IMR-90 (cell line): ENCODE data around the gene PRRC2B. TPM values are rescaled to one million over a fixed set of nuclear protein-coding genes. Genes with fewer than 3 reads are reported as not detected.

Source experiments
- ATAC-seq: fragments of 200-7000 bp; cut with Tn5 transposase; 2 replicates; pipeline ENCODE4 v1.9.1; 2020; ENCODE audit warnings: low read depth, mild to moderate bottlenecking, moderate library complexity
- BruUV-seq: library from RNA; stranded (reverse); fragments of 400-500 nt; replicated peaks from 2 replicates; lab custom pipeline; 2021; lab: Mats Ljungman, UMichigan
- CTCF ChIA-PET: fragments of 300-600 bp; formaldehyde crosslinking; extraction: SDS; loops from one replicate; lab custom pipeline; 2021; ENCODE audit warnings: antibody characterized with exemption; lab: Yijun Ruan, JAX
- POLR2A ChIA-PET: fragments of 300-600 bp; sonication (Branson Sonifier 250); formaldehyde crosslinking; loops from one replicate; lab custom pipeline; 2022; ENCODE audit warnings: antibody characterized with exemption; ENCODE audit not compliant: unreplicated experiment; lab: Charles Lee
- DNase-seq: peaks from one replicate; pipeline ENCODE4 v3.0.0; 2013
- H2AFZ ChIP-seq: replicated peaks from 2 replicates; pipeline ENCODE3; 2013; ENCODE audit warnings: low read length, mild to moderate bottlenecking; ENCODE audit not compliant: poor library complexity
- H2AK5ac ChIP-seq: 2 replicates; pipeline ENCODE4 v1.6.1; 2013; ENCODE audit warnings: low read depth, low read length, inconsistent platforms
- H2AK9ac ChIP-seq: replicated peaks from 2 replicates; pipeline ENCODE3; 2013; ENCODE audit warnings: mild to moderate bottlenecking, low read depth, low read length, moderate library complexity; ENCODE audit not compliant: poor library complexity
- H2BK120ac ChIP-seq: 2 replicates; pipeline ENCODE4 v1.6.1; 2013; ENCODE audit warnings: low read depth, low read length, inconsistent platforms
- H2BK15ac ChIP-seq: 3 replicates; pipeline ENCODE4 v1.6.1; 2013; ENCODE audit warnings: low read depth, low read length, inconsistent platforms
- H2BK20ac ChIP-seq: 2 replicates; pipeline ENCODE4 v1.6.1; 2013; ENCODE audit warnings: low read depth, mild to moderate bottlenecking, inconsistent platforms, low read length, moderate library complexity
- H2BK5ac ChIP-seq: 2 replicates; pipeline ENCODE4 v1.6.1; 2013; ENCODE audit warnings: mild to moderate bottlenecking, low read depth, low read length, inconsistent platforms; ENCODE audit not compliant: poor library complexity, severe bottlenecking
- H3K14ac ChIP-seq: replicated peaks from 2 replicates; pipeline ENCODE4 v1.6.1; 2013; ENCODE audit warnings: low read depth, low read length, inconsistent platforms
- H3K18ac ChIP-seq: 2 replicates; pipeline ENCODE4 v1.6.1; 2013; ENCODE audit warnings: low read depth, low read length, control low read depth
- H3K23ac ChIP-seq: 2 replicates; pipeline ENCODE4 v1.6.1; 2013; ENCODE audit warnings: low read depth, low read length, inconsistent platforms
- H3K27ac ChIP-seq: 2 replicates; pipeline ENCODE4 v1.5.1; 2013; ENCODE audit warnings: mild to moderate bottlenecking, control low read depth, low read length; ENCODE audit not compliant: insufficient read depth
- H3K27me3 ChIP-seq: 2 replicates; pipeline ENCODE4 v1.6.1; 2013; ENCODE audit warnings: low read length; ENCODE audit not compliant: control insufficient read depth, insufficient read depth
- H3K36me3 ChIP-seq: 2 replicates; pipeline ENCODE4 v1.6.1; 2013; ENCODE audit warnings: low read length, mixed read lengths; ENCODE audit not compliant: control insufficient read depth, insufficient read depth
- H3K4ac ChIP-seq: 2 replicates; pipeline ENCODE4 v1.6.1; 2013; ENCODE audit warnings: low read depth, low read length, inconsistent platforms
- H3K4me1 ChIP-seq: 2 replicates; pipeline ENCODE4 v1.6.1; 2013; ENCODE audit warnings: low read length, mixed read lengths; ENCODE audit not compliant: control insufficient read depth, insufficient read depth
- H3K4me2 ChIP-seq: 2 replicates; pipeline ENCODE4 v1.6.1; 2013; ENCODE audit warnings: low read depth, mild to moderate bottlenecking, control low read depth, low read length, moderate library complexity
- H3K4me3 ChIP-seq: 2 replicates; pipeline ENCODE4 v1.5.1; 2013; ENCODE audit warnings: low read depth, mild to moderate bottlenecking, control low read depth, low read length, moderate library complexity; ENCODE audit not compliant: insufficient read depth
- H3K56ac ChIP-seq: 2 replicates; pipeline ENCODE4 v1.6.1; 2013; ENCODE audit warnings: low read length, inconsistent platforms; ENCODE audit not compliant: insufficient read depth; ENCODE audit errors: extremely low read depth
- H3K79me1 ChIP-seq, 2 experiments: 2 replicates each; pipeline ENCODE4 v1.6.1; 2013; ENCODE audit warnings: low read length in 2 of 2, inconsistent platforms in 1 of 2, low read depth in 1 of 2
- H3K9ac ChIP-seq: 2 replicates; pipeline ENCODE4 v1.6.1; 2013; ENCODE audit warnings: low read depth, low read length, control low read depth
- H3K9me1 ChIP-seq: 2 replicates; pipeline ENCODE4 v1.6.1; 2013; ENCODE audit warnings: low read length, inconsistent platforms; ENCODE audit not compliant: insufficient read depth
- H3K9me3 ChIP-seq: 2 replicates; pipeline ENCODE4 v1.6.1; 2013; ENCODE audit warnings: low read length; ENCODE audit not compliant: control insufficient read depth, insufficient read depth
- H4K20me1 ChIP-seq: 2 replicates; pipeline ENCODE4 v1.6.1; 2013; ENCODE audit warnings: low read length, inconsistent platforms; ENCODE audit not compliant: insufficient read depth
- H4K5ac ChIP-seq: 2 replicates; pipeline ENCODE4 v1.6.1; 2013; ENCODE audit warnings: mild to moderate bottlenecking, low read depth, low read length, control low read depth
- H4K8ac ChIP-seq, 2 experiments: 2 replicates each; pipeline ENCODE4 v1.6.1; 2013; ENCODE audit warnings: low read depth in 2 of 2, low read length in 2 of 2, control low read depth in 1 of 2, inconsistent platforms in 1 of 2
- H4K91ac ChIP-seq: 2 replicates; pipeline ENCODE4 v1.6.1; 2013; ENCODE audit warnings: low read depth, low read length, inconsistent platforms; ENCODE audit not compliant: insufficient read depth
- MAZ ChIP-seq: IDR thresholded peaks from 2 replicates; pipeline ENCODE4 v1.6.1; 2012; ENCODE audit warnings: low read depth, mild to moderate bottlenecking, low read length, improper control_type of control experiment, moderate library complexity, borderline replicate concordance
- POLR2A ChIP-seq: IDR thresholded peaks from 2 replicates; pipeline ENCODE4 v1.6.1; 2012; ENCODE audit warnings: mild to moderate bottlenecking, low read depth, low read length
- RCOR1 ChIP-seq: IDR thresholded peaks from 2 replicates; pipeline ENCODE4 v1.6.1; 2012; ENCODE audit warnings: mild to moderate bottlenecking, low read length, improper control_type of control experiment; ENCODE audit not compliant: insufficient replicate concordance
- WGBS, 2 experiments: methylation state at CpG; one replicate each; pipeline versions ENCODE4 v1.1.5 to v1.1.7; 2013; ENCODE audit warnings: missing lambda C conversion rate in 2 of 2; ENCODE audit not compliant: insufficient read length in 1 of 2; ENCODE audit errors: extremely low coverage in 2 of 2; 5-methylcytosine and 5-hydroxymethylcytosine counted together
- dilution Hi-C: fragments of 300-500 bp; cut with HindIII; formaldehyde crosslinking; loops from one replicate; pipeline ENCODE4 v1.14.3; 2018; ENCODE audit warnings: low sequenced_read_pairs; ENCODE audit not compliant: unreplicated experiment
- in situ Hi-C: fragments of 300-500 bp; cut with MboI; formaldehyde crosslinking; loops from 3 replicates; pipeline ENCODE4 v1.14.3; 2019; ENCODE audit warnings: low sequenced_read_pairs, inconsistent platforms, mixed read lengths
- intact Hi-C: fragments of 100-400 bp; cut with micrococcal nuclease; formaldehyde crosslinking; loops from 2 replicates; pipeline ENCODE4 v1.10.0; 2022
- polyA plus RNA-seq, 3 experiments: library from polyadenylated mRNA; depleted of rRNA; stranded (reverse); fragments of >200 nt; gene quantifications; 2 replicates each; pipeline ENCODE4 v1.2.3, GENCODE V29; 2012; ENCODE audit warnings: low replicate concordance in 1 of 3
- total RNA-seq: library from RNA; depleted of rRNA; stranded (reverse); fragments of >200 nt; gene quantifications from 2 replicates; pipeline ENCODE4 v1.2.3, GENCODE V29; 2012
- TF ChIP-seq, protein P1 (sequence below): fragments of 150-350 bp; IDR thresholded peaks from 2 replicates; pipeline ENCODE4 v1.6.1; 2017; ENCODE audit warnings: mild to moderate bottlenecking, antibody characterized with exemption, low read length, low read depth

PRRC2B gene
- total and polyA plus RNA-seq, 2 of the 4 experiments (the other 2 are of a cell fraction) = 19.4 to 39.1 TPM

DNA sequence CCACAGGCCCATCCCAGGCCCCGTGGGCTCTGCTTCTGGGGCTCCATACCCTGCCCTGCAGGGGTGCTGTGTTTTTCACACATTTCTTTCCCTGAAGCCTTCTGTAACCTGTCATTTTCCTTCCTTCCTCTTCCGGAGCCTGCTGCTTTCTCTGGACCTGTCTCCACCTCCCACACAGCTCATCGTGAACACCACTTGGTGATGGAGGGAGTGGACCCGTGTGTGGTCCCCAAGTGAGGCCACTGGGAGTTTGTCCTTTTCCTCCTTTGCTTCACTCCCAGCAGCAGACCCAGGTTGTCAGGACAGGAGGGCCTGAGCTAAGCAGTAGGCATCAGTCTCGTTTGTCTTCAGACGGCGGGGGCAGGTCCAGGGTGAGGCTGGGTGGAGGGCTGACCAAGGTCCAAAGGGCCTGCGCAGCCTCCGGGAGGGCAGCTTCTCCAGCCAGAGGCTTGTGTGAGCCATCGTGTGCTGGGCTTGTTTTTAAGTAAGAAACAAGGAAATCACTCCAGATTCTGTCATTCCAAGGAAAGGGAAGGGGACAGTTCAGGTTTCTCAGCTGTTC, 103.0 kb downstream of the PRRC2B start:
- no peak overlapping the region for H3K23ac ChIP-seq
- no peak overlapping the region for H2AK9ac ChIP-seq
- intact Hi-C loops = no loop called here
- dilution Hi-C loops = no loop called here
- H3K9me3 ChIP-seq = no peaks in the 10 kb centered on the region
- 100% methylated on average over 1 of the region's 10 CpGs; no CpG with 5 or more reads in 1 of the 2 experiments for WGBS, 2 experiments
- H3K27ac ChIP-seq = no peak overlapping the region
- in situ Hi-C loops = no loop called here
- no peak overlapping the region for H3K56ac ChIP-seq
- BruUV-seq = no TSS peak
- peaks cover 7% of the 10 kb centered on the region; the same call in 1 of the 2 replicates for H3K9me1 ChIP-seq
- H3K18ac ChIP-seq = no peak overlapping the region
- H4K8ac ChIP-seq = no peak overlapping the region
- DNase-seq (no peak), ATAC-seq (no peak)
- H3K9ac ChIP-seq = no peak overlapping the region
- ChIA-PET POLR2A (no interaction called here), CTCF (no interaction called here)
- no peak overlapping the region for H2BK120ac ChIP-seq
- H3K4ac ChIP-seq = no peak overlapping the region
- H3K4me1 ChIP-seq = no peaks in the 10 kb centered on the region
- no peak overlapping the region for H3K4me3 ChIP-seq
- H3K36me3 ChIP-seq = peaks cover 76% of the 10 kb centered on the region
- H4K91ac ChIP-seq = no peak overlapping the region
- H4K5ac ChIP-seq = no peak overlapping the region
- no peak overlapping the region for H3K14ac ChIP-seq
- H2BK15ac ChIP-seq = no peak overlapping the region
- no peaks in the 10 kb centered on the region for H3K27me3 ChIP-seq
- TF ChIP-seq MAZ (no peak), RCOR1 (no peak), POLR2A (no peak)
- TF ChIP-seq, protein P1, sequence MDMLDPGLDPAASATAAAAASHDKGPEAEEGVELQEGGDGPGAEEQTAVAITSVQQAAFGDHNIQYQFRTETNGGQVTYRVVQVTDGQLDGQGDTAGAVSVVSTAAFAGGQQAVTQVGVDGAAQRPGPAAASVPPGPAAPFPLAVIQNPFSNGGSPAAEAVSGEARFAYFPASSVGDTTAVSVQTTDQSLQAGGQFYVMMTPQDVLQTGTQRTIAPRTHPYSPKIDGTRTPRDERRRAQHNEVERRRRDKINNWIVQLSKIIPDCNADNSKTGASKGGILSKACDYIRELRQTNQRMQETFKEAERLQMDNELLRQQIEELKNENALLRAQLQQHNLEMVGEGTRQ = no peak
- no peak overlapping the region for H2BK20ac ChIP-seq
- peaks cover 33% of the 10 kb centered on the region for H4K20me1 ChIP-seq
- H2AFZ ChIP-seq = no peak overlapping the region
- peaks cover 2 to 43% of the 10 kb centered on the region in 2 experiments; a peak in 3 of 4 replicates for H3K79me1 ChIP-seq
- no peak overlapping the region for H2BK5ac ChIP-seq
- H3K4me2 ChIP-seq = no peak overlapping the region
- H2AK5ac ChIP-seq = no peak overlapping the region
